MM.1S (cell line): ENCODE data around the gene DEDD.

ENCODE experiments used
- EZH2 ChIP-seq: fragments of 300-600 bp; sonication (generic); optimal IDR thresholded peaks from 2 replicates; pipeline ENCODE3; 2017; ENCODE audit warnings: low read depth, mild to moderate bottlenecking, antibody characterized with exemption, low read length, mixed read lengths
- TF ChIP-seq, protein P1 (sequence below): fragments of 300-600 bp; sonication (generic); IDR thresholded peaks from 2 replicates; pipeline ENCODE4 v1.5.1; 2016; ENCODE audit warnings: antibody characterized with exemption, low read length, mixed read lengths

DNA sequence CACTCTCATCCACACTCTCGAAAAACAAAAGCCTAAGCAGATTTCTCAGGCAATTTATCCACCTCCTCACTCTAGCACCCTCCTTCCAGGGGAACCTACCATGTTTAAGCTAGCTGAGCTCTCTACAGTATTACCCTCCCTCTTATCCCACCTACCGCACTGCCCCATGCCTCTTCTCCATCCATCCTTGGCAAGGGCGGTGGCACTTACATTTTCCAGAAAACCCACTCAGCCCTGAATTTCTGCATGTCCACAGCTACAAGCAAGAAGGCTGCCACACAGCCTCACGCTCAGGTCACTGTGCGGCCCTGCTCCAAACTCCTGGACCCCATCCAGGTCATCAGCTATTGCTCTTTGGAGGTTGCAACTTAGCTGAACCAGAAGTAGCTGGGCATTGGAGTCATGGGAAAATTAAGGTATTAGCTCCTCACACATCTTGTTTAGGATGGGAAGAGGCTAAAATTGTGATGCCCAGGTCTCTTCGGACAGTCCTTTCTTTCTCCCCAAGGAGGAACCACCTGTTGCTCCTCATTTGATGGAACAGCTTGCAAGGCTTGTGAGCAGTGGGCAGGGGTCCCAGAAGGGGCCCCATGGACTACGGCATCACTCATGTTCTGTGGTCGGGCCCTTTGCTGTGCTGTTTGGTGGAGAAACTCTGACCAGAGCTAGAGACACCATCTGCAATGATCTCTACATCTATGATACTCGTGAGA lies 33.2 kb downstream of the DEDD start:
- TF ChIP-seq, protein P1, sequence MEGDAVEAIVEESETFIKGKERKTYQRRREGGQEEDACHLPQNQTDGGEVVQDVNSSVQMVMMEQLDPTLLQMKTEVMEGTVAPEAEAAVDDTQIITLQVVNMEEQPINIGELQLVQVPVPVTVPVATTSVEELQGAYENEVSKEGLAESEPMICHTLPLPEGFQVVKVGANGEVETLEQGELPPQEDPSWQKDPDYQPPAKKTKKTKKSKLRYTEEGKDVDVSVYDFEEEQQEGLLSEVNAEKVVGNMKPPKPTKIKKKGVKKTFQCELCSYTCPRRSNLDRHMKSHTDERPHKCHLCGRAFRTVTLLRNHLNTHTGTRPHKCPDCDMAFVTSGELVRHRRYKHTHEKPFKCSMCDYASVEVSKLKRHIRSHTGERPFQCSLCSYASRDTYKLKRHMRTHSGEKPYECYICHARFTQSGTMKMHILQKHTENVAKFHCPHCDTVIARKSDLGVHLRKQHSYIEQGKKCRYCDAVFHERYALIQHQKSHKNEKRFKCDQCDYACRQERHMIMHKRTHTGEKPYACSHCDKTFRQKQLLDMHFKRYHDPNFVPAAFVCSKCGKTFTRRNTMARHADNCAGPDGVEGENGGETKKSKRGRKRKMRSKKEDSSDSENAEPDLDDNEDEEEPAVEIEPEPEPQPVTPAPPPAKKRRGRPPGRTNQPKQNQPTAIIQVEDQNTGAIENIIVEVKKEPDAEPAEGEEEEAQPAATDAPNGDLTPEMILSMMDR: no peak
- no peak for TF ChIP-seq EZH2
